GM23338 (cell line): ENCODE measurements around the gene PROX2. TPM values are rescaled to one million over a fixed set of nuclear protein-coding genes. Genes with fewer than 3 reads are reported as not detected.

ENCODE experiments used
- ATAC-seq: fragments of 200-7000 bp; cut with Tn5 transposase; 3 replicates; pipeline ENCODE4 v1.9.1; 2020
- DNase-seq: peaks from one replicate; pipeline ENCODE4 v3.0.0-alpha.2; 2015; ENCODE audit warnings: low spot score
- H2AFZ ChIP-seq: fragments of 200-600 bp; sonication (generic); 2 replicates; pipeline ENCODE4 v1.8.0; 2016; ENCODE audit warnings: antibody characterized with exemption, mild to moderate bottlenecking, moderate library complexity
- H3F3A ChIP-seq: fragments of 200-600 bp; sonication (generic); replicated peaks from 2 replicates; pipeline ENCODE4 v1.8.0; 2017; ENCODE audit warnings: antibody characterized with exemption, mixed run types, low read depth
- H3K27ac ChIP-seq: fragments of 200-600 bp; sonication (generic); 2 replicates; pipeline ENCODE4 v1.6.1; 2016; ENCODE audit warnings: low read depth
- H3K27me3 ChIP-seq: fragments of 200-600 bp; sonication (generic); 2 replicates; pipeline ENCODE4 v1.8.0; 2016; ENCODE audit warnings: mild to moderate bottlenecking, mixed run types, moderate library complexity; ENCODE audit not compliant: insufficient read depth
- H3K36me3 ChIP-seq: fragments of 200-600 bp; sonication (generic); 2 replicates; pipeline ENCODE4 v1.8.0; 2016; ENCODE audit warnings: mild to moderate bottlenecking; ENCODE audit not compliant: insufficient read depth
- H3K4me1 ChIP-seq: fragments of 200-600 bp; sonication (generic); 2 replicates; pipeline ENCODE4 v1.8.0; 2016; ENCODE audit warnings: mild to moderate bottlenecking, moderate library complexity; ENCODE audit not compliant: insufficient read depth
- H3K4me2 ChIP-seq: fragments of 200-600 bp; sonication (generic); 2 replicates; pipeline ENCODE4 v1.7.1; 2017; ENCODE audit warnings: mixed run types
- H3K4me3 ChIP-seq: fragments of 200-600 bp; sonication (generic); 2 replicates; pipeline ENCODE4 v1.6.1; 2016; ENCODE audit warnings: mixed run types
- H3K79me2 ChIP-seq: fragments of 200-600 bp; sonication (generic); replicated peaks from 2 replicates; pipeline ENCODE4 v1.8.0; 2017; ENCODE audit warnings: mild to moderate bottlenecking; ENCODE audit not compliant: insufficient read depth
- H3K9me2 ChIP-seq: fragments of 200-600 bp; sonication (generic); 2 replicates; pipeline ENCODE4 v1.8.0; 2017; ENCODE audit not compliant: insufficient read depth
- H4K20me1 ChIP-seq: fragments of 200-600 bp; sonication (generic); replicated peaks from 2 replicates; pipeline ENCODE4 v1.8.0; 2017; ENCODE audit warnings: mild to moderate bottlenecking; ENCODE audit not compliant: insufficient read depth
- H3K27ac Mint-ChIP-seq: 2 replicates; pipeline ENCODE4 v1.8.0; 2020; ENCODE audit warnings: inconsistent platforms, mild to moderate bottlenecking, moderate library complexity, mixed read lengths
- H3K27me3 Mint-ChIP-seq: 3 replicates; pipeline ENCODE4 v1.8.0; 2022; ENCODE audit warnings: low read depth, mild to moderate bottlenecking, moderate library complexity, mixed read lengths, inconsistent platforms; ENCODE audit not compliant: insufficient read depth, poor library complexity
- H3K36me3 Mint-ChIP-seq: 3 replicates; pipeline ENCODE4 v1.8.0; 2021; ENCODE audit warnings: low read depth, mild to moderate bottlenecking, inconsistent platforms, moderate library complexity, mixed read lengths
- H3K4me1 Mint-ChIP-seq: 3 replicates; pipeline ENCODE4 v1.8.0; 2020; ENCODE audit warnings: mild to moderate bottlenecking, inconsistent platforms, mixed read lengths
- H3K4me3 Mint-ChIP-seq: 3 replicates; pipeline ENCODE4 v1.8.0; 2021; ENCODE audit warnings: moderate library complexity, mild to moderate bottlenecking, inconsistent platforms, mixed read lengths
- H3K9me3 Mint-ChIP-seq: 3 replicates; pipeline ENCODE4 v1.8.0; 2020; ENCODE audit warnings: moderate library complexity, mild to moderate bottlenecking, inconsistent platforms, mixed read lengths
- CREB1 ChIP-seq: fragments of 250-450 bp; sonication (Bioruptor Pico); IDR thresholded peaks from 2 replicates; pipeline ENCODE4 v1.5.0; 2020; ENCODE audit warnings: low read depth, mild to moderate bottlenecking, moderate library complexity
- EZH2 ChIP-seq: fragments of 200-600 bp; sonication (generic); IDR thresholded peaks from one replicate; pipeline ENCODE4 v1.8.0; 2017; ENCODE audit warnings: antibody characterized with exemption, mild to moderate bottlenecking, low read depth; ENCODE audit not compliant: unreplicated experiment
- JUNB ChIP-seq: IDR thresholded peaks from one replicate; pipeline ENCODE4 v1.6.1; 2016; ENCODE audit warnings: antibody characterized with exemption; ENCODE audit not compliant: unreplicated experiment
- NANOG ChIP-seq: IDR thresholded peaks from 2 replicates; pipeline ENCODE4 v1.6.1; 2016; ENCODE audit warnings: antibody characterized with exemption, borderline replicate concordance
- POLR2AphosphoS5 ChIP-seq: IDR thresholded peaks from 2 replicates; pipeline ENCODE4 v1.6.1; 2016; ENCODE audit warnings: antibody characterized with exemption, low read depth
- STAT1 ChIP-seq: IDR thresholded peaks from one replicate; pipeline ENCODE4 v1.6.1; 2016; ENCODE audit warnings: antibody characterized with exemption; ENCODE audit not compliant: unreplicated experiment
- ZNF114 ChIP-seq: fragments of 250-450 bp; sonication (Bioruptor Pico); IDR thresholded peaks from 2 replicates; pipeline ENCODE4 v1.5.0; 2020; ENCODE audit warnings: mild to moderate bottlenecking, moderate library complexity
- polyA plus RNA-seq: library from polyadenylated mRNA; unstranded; fragments of >200 nt; fragmentation: Nextera tagmentation; extraction: Ambion mirVana; gene quantifications from 2 replicates; pipeline ENCODE4 v1.2.1, GENCODE V29; 2016
- total RNA-seq: library from RNA; depleted of rRNA; stranded (reverse); fragments of >200 nt; shearing (Covaris generic); gene quantifications from 2 replicates; pipeline ENCODE4 v1.2.3, GENCODE V29; 2014
- TF ChIP-seq, protein P1 (sequence below): fragments of 250-450 bp; sonication (Bioruptor Pico); IDR thresholded peaks from 2 replicates; pipeline ENCODE4 v1.5.0; 2020; ENCODE audit warnings: mild to moderate bottlenecking, moderate library complexity

PROX2 gene
- total and polyA plus RNA-seq, 2 experiments from 2014 or later = 0.06 TPM; not detected in 1

DNA sequence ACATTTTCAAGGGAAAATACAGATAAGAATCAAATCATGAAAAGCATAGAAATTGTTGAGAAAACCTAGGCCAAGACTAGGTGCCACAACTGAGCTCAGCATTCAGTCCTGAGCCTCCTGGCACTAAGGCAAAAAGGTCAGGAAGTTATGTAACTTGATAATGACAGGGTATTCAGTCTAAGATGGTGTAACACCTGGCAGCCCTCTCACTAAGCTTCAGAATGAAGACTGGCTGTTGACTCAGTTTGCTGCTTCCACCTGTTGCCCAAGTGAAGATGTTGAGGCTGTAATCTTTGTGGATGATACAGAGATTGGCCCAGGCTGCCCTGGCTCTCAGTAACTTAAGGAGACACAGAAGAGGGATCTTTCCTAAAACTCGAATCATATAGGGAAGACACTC, 19.6 kb downstream of the PROX2 start (continued):
- TF ChIP-seq, protein P1, sequence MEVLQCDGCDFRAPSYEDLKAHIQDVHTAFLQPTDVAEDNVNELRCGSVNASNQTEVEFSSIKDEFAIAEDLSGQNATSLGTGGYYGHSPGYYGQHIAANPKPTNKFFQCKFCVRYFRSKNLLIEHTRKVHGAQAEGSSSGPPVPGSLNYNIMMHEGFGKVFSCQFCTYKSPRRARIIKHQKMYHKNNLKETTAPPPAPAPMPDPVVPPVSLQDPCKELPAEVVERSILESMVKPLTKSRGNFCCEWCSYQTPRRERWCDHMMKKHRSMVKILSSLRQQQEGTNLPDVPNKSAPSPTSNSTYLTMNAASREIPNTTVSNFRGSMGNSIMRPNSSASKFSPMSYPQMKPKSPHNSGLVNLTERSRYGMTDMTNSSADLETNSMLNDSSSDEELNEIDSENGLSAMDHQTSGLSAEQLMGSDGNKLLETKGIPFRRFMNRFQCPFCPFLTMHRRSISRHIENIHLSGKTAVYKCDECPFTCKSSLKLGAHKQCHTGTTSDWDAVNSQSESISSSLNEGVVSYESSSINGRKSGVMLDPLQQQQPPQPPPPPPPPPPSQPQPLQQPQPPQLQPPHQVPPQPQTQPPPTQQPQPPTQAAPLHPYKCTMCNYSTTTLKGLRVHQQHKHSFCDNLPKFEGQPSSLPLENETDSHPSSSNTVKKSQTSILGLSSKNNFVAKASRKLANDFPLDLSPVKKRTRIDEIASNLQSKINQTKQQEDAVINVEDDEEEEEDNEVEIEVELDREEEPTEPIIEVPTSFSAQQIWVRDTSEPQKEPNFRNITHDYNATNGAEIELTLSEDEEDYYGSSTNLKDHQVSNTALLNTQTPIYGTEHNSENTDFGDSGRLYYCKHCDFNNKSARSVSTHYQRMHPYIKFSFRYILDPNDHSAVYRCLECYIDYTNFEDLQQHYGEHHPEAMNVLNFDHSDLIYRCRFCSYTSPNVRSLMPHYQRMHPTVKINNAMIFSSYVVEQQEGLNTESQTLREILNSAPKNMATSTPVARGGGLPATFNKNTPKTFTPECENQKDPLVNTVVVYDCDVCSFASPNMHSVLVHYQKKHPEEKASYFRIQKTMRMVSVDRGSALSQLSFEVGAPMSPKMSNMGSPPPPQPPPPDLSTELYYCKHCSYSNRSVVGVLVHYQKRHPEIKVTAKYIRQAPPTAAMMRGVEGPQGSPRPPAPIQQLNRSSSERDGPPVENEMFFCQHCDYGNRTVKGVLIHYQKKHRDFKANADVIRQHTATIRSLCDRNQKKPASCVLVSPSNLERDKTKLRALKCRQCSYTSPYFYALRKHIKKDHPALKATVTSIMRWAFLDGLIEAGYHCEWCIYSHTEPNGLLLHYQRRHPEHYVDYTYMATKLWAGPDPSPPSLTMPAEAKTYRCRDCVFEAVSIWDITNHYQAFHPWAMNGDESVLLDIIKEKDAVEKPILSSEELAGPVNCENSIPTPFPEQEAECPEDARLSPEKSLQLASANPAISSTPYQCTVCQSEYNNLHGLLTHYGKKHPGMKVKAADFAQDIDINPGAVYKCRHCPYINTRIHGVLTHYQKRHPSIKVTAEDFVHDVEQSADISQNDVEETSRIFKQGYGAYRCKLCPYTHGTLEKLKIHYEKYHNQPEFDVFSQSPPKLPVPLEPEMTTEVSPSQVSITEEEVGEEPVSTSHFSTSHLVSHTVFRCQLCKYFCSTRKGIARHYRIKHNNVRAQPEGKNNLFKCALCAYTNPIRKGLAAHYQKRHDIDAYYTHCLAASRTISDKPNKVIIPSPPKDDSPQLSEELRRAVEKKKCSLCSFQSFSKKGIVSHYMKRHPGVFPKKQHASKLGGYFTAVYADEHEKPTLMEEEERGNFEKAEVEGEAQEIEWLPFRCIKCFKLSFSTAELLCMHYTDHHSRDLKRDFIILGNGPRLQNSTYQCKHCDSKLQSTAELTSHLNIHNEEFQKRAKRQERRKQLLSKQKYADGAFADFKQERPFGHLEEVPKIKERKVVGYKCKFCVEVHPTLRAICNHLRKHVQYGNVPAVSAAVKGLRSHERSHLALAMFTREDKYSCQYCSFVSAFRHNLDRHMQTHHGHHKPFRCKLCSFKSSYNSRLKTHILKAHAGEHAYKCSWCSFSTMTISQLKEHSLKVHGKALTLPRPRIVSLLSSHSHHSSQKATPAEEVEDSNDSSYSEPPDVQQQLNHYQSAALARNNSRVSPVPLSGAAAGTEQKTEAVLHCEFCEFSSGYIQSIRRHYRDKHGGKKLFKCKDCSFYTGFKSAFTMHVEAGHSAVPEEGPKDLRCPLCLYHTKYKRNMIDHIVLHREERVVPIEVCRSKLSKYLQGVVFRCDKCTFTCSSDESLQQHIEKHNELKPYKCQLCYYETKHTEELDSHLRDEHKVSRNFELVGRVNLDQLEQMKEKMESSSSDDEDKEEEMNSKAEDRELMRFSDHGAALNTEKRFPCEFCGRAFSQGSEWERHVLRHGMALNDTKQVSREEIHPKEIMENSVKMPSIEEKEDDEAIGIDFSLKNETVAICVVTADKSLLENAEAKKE (CRISPR knock-in tag) = no peak
- TF ChIP-seq NANOG = no peak
- no peak for TF ChIP-seq ZNF114 (CRISPR knock-in tag)
- no peak for TF ChIP-seq JUNB
- no peak for TF ChIP-seq CREB1 (CRISPR knock-in tag)
- TF ChIP-seq POLR2AphosphoS5 = no peak
- no peak for TF ChIP-seq STAT1

DNA sequence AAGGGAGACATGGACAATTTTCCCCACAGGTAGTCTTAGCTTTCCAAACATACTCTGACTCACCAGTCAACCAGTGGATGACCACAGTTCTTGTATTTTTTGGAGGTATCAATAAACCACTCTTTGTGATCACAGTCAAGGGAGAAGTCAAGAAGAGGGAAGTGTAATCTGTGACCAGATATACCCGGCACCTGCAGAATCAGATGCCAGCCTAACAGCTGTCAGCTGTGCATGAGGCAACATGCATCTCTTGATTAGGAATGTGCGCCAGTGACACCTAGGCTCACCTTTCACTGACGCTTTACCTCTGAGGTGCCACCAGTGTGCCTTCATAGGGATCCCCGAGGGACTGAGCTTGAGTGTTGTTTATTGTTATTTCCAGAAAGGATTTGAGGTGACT, 20.0 kb downstream of the PROX2 start:
- Mint-ChIP-seq H3K4me1 (no peaks in the 10 kb centered on the region), H3K27ac (no peak overlapping the region), H3K9me3 (no peaks in the 10 kb centered on the region), H3K4me3 (no peak overlapping the region), H3K36me3 (no peaks in the 10 kb centered on the region), H3K27me3 (no peaks in the 10 kb centered on the region)
- TF ChIP-seq CREB1 (CRISPR knock-in tag) (no peak), EZH2 (no peak)
- no peak overlapping the region for H3K4me2 ChIP-seq
- H3K36me3 ChIP-seq = no peaks in the 10 kb centered on the region
- H4K20me1 ChIP-seq = no peaks in the 10 kb centered on the region
- no peaks in the 10 kb centered on the region for H3K9me2 ChIP-seq
- H3K79me2 ChIP-seq = no peaks in the 10 kb centered on the region
- DNase-seq (no peak), ATAC-seq (no peak)
- no peaks in the 10 kb centered on the region for H3K4me1 ChIP-seq
- no peaks in the 10 kb centered on the region for H3F3A ChIP-seq
- no peak overlapping the region for H2AFZ ChIP-seq
- H3K4me3 ChIP-seq = no peak overlapping the region
- H3K27ac ChIP-seq = no peak overlapping the region
- no peaks in the 10 kb centered on the region for H3K27me3 ChIP-seq
